MCF 10A (cell line): ENCODE results near the gene UCK1. TPM values are rescaled to one million over a fixed set of nuclear protein-coding genes. Genes with fewer than 3 reads are reported as not detected.

Experiments used
- total RNA-seq: library from RNA; stranded (reverse); gene quantifications from 2 replicates; pipeline ENCODE4 v1.2.3, GENCODE V29; 2022

Gene UCK1
- total RNA-seq, 1 experiment from 2014 or later: 20.0 TPM

Other genes starting within 250 kb of the UCK1 start
- gene PLPP7, start 241.5 kb downstream of the UCK1 start, total RNA-seq: not detected in 2 replicates
- 173 and 186 TPM in 2 replicates for gene PRRC2B, start 137.2 kb downstream of the UCK1 start, total RNA-seq
- gene POMT1, start 28.3 kb downstream of the UCK1 start, total RNA-seq: 19.7 and 24.5 TPM in 2 replicates
- not detected in 2 replicates for gene PRRT1B, start 14.3 kb upstream of the UCK1 start, total RNA-seq
- 55.4 and 73.0 TPM in 2 replicates for gene RAPGEF1, start 208.8 kb upstream of the UCK1 start, total RNA-seq